ENCODE data around the gene TPPP. TPM values are rescaled to one million over a fixed set of nuclear protein-coding genes. Genes with fewer than 3 reads are reported as not detected.

The TPPP gene
- total RNA-seq (2022; extraction: Qiagen RNA extraction), result 5.4 to 9.8 TPM (median 8.1 TPM) in 5 replicates

GRCh38 chr5:693271-694041 lies at the start of gene TPPP:
Gene TPPP, minus strand, starts transcription at chr5:693352. Its CDS starts 15,292 bp downstream, at chr5:678060.

GRCh38 chr5:611731-612486 lies 81.2 kb downstream of the TPPP start, which contains the start of gene CEP72:
Gene CEP72, plus strand, starts transcription at chr5:612340. Its CDS starts 22 bp downstream, at chr5:612362.

Other genes with a start within 250 kb of the TPPP start
- 1.7 to 2.3 TPM (median 2.1 TPM) in 5 replicates for gene SLC9A3, start 168.9 kb downstream of the TPPP start, total RNA-seq (2022; extraction: Qiagen RNA extraction)
- 7.3 to 10.1 TPM (median 9.5 TPM) in 5 replicates for gene CEP72, start 81.0 kb downstream of the TPPP start, total RNA-seq (2022; extraction: Qiagen RNA extraction)
- gene ZDHHC11B, start 91.4 kb upstream of the TPPP start, total RNA-seq (2022; extraction: Qiagen RNA extraction), result 0.87 to 1.4 TPM (median 1.3 TPM) in 5 replicates
- 7.8 to 22.3 TPM (median 15.6 TPM) in 5 replicates for gene ZDHHC11, start 157.6 kb upstream of the TPPP start, total RNA-seq (2022; extraction: Qiagen RNA extraction)
- gene BRD9, start 199.4 kb upstream of the TPPP start, total RNA-seq (2022; extraction: Qiagen RNA extraction), result 35.8 to 41.4 TPM (median 38.7 TPM) in 5 replicates
- 63.1 to 74.5 TPM (median 72.4 TPM) in 5 replicates for gene TRIP13, start 199.5 kb upstream of the TPPP start, total RNA-seq (2022; extraction: Qiagen RNA extraction)

All from A549 treated with dexamethasone at 1 μM for 4 hours (cell line).